NCI-H748 (cell line): ENCODE data around the gene EGR4.
A peak's percentile ranks its signal among the peaks of the same experiment; 100 is the strongest.

Source experiments
- DNase-seq: peaks from one replicate; lab custom pipeline; 2025; ENCODE audit not compliant: unreplicated experiment; lab: John Stamatoyannopoulos, UW

EGR4 gene

DNA sequence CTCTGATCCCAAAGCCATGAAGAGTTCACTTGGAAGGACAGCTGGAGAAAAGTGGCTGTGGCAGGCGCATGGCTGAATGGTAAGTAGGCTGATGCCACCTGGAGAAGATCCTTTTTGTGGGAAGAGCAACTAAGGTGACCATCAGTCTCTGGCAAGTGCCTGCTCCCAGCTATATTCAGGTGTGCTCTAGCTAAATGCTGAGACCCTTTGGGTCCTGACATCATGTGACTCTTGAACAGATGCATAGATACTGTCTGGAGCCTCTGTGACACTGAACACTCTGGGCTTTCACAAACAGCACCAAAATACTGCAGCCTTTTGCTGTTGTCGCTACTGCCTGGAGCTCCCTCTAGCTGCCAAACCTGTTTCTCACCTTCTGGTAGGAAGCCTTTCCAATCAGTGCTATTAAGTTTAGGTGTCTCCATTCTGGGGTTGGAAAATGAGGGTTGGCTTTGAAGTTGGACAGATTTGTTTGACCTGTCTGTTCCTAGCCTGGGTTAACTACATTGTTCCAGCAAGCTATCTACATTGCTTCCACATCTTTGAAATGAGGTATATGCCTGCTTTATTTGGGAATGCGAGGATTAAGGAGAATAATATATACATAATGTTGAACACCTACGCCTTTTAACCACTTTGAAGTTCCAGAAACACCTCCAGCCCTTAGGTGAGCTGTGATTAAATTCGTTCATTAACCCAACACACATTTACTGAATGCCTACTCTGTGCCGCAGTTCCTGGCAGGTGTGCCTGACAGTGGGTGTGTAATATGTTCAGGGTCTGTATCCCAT lies 3.1 kb downstream of the EGR4 start:
- peak; percentile 79 for DNase-seq

DNA sequence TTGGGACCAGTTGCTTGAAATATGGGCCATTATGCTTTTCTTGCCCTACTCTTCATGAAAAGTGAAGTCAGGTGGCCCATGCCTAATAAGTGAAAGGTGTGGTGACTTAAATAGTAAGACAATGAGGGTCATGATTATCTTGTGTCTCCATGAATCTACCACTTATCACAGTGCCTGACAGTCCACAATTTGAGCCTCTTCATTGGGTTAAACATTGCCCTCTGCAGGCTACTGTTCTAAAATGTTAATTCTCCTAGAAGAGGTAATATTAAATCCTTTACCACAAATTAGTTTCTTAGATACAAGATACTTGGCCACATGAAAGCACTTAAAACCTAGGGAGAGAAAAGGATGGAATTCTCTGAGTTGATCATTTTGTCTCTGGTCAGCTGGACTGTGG lies 4.0 kb downstream of the EGR4 start:
- DNase-seq, result no peak

GRCh38 chr2:73286134-73286655 lies 7.2 kb downstream of the EGR4 start:
- no peak for DNase-seq

DNA sequence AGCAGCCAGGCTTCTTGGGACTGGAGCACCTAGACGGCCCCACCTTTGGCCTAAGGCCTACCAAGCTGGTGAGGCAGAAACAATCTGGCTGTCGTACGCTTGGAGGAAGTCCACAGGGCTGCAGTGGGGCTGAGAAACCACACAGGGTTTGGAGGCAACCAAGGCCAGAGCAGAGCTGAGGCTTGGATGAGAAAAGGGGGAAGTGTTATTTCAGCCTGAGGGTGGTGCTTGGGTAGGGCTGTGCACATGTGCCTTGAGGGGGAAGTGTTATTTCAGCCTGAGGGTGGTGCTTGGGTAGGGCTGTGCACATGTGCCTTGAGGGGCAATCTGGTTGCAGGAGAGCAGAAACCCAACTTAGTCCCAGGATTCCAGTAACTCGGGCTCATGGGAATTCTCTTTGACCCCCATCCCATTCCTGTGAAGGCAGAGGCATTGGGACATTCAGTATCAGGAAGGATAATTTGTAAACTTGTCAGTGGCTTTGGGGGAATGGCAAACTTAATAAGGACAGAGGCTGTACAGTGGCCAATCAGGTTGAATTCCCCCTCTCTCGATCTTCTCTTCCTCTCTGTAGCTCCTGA lies 8.1 kb downstream of the EGR4 start:
- no peak for DNase-seq

- DNase-seq, result peak; percentile 60
Observed at GRCh38 chr2:73284296-73285158, 8.8 kb downstream of the EGR4 start, which contains the start of gene FBXO41. FBXO41 (minus strand) TSS chr2:73284478; CDS start chr2:73269630, 14,848 bp downstream.

DNA sequence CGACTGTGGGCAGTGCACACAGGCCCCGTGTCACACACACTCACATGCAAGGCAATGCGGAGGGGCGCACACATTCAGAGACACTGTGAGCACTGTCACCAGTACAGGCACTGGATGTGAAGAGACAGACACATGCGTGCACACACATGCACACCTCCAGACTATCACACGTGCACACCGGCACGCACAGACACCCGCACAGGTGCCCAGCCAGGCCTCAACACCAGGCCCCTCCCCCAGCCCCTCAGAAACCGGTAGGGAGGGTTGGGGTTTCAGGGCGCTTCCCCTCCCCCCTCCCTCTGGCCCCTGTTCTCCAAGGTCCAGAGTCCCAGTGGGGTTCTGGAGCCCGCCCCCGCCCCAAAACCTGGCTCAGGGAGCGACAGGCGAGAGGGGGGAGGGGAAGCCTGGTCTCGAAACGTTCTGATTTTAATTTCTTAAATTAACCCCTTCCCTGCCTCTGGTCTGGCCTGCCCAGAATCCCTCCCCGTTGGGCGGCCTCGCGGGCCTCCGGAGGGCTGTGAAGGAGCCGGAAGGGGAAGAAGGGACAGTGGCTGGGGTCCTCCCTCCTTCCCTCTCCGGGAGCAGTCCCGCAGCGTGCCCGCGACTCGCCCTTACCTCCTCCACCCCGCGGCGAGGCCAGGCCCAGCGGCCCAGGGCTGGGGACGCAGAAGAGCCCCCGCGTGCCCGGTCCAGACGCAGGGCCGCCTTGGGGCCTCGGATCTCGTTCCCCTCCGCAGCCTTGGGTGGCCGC lies 9.6 kb downstream of the EGR4 start:
- DNase-seq, result peak; percentile 50

DNA sequence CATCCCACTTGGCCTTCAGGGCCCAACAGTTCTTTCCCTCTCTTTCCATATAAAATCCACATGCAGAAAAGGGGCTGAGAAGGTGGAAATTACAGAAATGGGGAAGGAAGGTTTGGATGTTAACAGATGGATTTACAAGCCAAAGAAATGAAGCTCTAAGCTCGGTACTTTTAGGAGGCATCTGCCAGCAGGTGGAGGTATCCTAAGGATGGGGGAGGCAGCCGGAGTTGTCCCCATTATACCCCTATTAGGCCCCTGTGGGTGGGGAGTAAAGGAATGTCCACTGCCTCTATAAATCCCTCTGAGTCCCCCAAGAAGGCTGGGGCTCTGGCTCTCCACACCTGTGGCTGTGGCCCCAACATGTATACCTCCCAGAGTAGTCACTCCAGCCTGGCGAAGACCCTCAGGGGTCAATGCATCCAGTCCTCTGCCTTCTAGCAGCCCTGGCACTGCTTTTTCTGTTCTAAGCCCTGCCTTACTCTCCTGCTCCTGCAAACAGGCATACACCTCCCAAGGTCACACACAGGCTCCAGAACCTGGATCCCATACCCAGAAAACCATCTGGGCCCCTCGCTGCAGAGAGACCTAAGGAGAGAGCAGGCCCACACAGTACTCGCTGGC lies 10.3 kb downstream of the EGR4 start:
- DNase-seq, result no peak

DNA sequence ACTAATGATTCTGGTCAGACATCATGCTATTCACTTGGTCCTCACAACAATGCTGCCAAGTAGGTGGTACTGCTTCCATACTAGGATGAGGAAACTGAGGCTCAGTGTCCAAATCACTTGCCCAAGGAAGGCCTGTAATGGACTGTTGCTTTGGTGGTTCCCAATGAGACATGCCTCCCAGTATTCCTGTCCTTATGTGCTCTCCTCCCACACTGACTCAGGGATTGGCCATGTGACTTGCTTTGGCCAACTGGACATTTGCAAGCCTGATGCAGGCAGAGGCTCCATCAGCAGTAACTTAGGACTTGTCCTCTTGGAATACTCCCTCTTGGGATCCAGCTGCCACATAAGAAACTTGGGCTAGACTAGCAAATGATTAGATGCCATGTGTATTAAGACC lies 12.1 kb downstream of the EGR4 start:
- no peak for DNase-seq

DNA sequence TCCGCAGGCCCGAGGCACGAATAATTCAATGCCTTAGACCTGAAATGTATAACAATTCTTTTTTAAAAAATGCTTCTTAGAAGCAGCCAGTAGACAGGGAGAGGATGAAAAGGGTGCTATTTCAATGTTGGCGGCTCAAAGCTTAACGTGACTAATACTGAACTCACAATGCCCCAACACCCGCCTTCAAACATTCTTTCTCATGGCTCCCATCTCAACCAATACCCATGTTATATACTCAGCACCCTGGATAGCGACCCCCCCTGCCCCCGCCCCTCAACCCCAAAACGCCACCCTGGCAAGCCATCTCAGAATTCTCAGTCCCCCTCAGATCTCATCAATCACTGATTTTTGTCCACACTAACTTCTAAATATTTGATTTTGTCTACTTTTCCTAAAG lies 13.5 kb downstream of the EGR4 start:
- DNase-seq, result no peak

GRCh38 chr2:73272270-73272669 lies 21.1 kb downstream of the EGR4 start:
- DNase-seq, result no peak

DNA sequence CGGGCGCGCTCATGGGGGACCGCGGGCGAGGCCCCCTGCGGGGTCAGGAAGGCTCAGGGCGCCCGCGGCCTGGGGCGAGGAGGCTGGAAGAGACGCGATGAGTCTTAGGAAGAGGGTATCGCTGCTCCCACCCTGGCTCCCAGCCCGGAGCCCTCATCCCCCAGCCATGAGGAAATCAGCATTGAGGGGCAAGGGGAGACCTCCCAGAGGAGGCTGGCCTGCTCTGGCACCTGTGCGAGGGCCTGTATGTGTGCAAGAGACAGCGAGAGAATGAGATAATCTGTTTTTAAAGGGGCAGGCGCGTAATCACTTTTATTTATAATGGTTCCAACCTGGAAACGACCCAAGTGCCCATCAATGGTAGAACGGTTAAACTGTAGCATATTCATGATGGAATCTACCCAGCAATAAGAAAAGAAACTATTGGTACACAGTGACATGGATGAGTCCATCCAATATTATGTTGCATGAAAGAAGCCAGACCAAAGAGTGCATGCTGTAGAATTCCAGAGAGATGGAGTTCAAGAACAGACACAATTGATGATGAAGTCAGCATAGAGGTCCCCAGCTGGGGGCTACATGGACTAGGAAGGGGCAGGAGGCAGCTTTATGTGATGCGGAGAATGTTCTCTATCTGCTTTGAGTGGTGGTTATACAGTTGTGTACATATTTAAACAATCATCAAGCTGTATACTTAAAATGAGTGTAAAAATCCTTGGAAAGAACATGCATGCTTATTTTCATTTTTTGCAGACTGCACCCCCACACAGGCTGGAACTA lies 23.5 kb downstream of the EGR4 start:
- peak; percentile 45 for DNase-seq

DNA sequence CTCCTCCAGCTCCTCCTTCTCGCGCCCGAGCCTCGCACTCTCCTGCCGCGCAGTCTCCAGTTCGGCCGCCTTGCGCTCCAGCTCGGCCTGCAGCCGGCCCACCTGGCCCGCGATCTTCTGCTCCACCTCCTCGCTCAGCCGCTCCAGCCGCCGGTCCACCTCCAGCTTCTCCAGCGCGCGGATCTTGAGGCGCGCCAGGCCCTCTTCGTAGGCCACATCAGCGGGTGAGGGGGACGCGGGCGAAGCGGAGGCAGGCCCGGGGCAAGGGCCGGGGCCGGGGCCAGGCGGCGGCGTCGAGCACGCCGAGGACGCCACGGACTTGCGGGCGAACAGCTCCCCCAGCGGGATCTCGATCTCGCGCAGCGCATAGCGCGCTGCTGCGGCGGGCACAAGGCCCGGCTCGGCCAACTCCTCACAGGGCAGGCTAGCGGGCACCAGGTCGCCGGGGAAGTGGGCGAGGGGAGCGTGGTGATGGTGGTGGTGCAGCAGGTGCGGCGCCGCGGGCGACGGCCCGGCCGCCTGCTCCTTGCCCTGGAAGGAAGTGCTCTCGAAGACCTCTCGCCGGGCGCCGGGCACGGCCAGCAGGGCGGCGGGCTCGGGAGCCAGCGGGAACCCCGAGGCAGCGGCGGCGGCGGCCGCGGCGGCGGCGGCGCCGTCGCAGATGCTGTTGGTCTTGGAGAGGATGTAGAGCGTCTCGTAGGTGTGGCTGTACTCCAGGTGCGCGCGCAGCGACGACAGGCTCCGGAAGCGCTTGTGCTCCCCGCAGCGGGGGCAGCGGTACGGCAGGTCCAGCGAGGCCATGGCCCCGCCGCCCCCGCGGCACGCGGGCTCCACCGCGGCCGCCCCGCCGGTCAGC lies 24.3 kb downstream of the EGR4 start:
- peak; percentile 88 for DNase-seq

- DNase-seq, result no peak
Observed at GRCh38 chr2:73268366-73268829, 24.9 kb downstream of the EGR4 start.

DNA sequence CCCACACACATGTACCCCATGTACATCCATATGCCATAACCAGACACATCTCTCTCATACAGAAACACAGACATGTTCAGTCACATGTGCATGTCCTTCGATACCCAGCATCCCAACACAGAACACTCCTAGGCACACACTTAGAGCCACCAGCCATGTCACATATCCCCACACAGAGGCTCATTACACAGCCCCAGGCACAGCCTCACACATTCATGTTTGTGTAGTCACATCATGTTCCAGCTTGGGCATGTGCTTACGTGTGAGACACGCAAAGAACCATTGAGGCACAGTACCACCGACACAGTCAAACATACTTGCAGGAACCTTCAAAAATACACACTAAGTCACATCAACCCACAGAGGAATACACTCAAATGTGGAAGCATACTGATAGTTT lies 26.3 kb downstream of the EGR4 start:
- DNase-seq, result no peak

DNA sequence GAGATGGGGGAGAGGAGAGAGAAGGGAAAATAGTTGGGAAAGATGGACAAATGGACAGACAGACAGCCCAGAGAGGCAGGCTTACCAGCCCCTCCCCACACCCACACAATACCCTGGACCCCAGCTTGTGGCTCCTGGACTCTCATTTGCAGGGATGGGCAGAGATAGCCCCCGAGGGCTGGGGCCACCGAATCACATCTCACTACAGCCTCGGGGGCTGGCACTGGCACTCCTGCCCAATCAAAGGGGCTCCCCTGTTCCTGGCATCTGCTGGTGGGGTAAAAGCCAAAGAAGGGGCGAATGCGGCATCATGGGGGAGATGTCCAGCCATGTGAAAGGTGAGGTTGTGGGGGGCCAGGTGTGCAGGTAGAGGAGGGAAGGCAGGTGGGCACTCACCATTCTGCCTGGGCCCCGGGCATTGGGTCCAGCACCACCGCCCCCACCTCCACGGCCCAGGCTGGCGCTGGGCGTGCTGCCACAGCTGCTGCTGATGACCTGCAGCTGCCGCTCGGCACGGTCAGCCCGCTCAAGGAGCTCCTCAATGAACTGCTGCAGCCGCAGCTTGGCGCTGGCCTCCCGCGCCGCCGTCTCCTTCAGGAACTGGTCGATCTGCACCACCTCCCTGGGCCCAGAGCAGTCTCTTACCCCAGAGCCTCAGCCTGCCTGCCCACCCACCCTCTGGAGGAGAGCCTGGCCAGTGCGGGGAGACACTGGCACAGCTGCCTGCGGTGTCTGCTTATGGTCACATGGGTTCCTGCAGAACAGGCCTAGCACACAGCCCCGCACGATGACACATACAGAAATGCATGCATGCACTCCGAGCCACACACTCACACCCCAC lies 27.1 kb downstream of the EGR4 start:
- no peak for DNase-seq

- no peak for DNase-seq
Observed at GRCh38 chr2:73265298-73266060, 27.9 kb downstream of the EGR4 start.

- no peak for DNase-seq
Observed at GRCh38 chr2:73264783-73265182, 28.6 kb downstream of the EGR4 start.
